HG02571 (cell line): ENCODE results near the gene BCKDHA.
"Not testable (repeated sequence)": the region's sequence is repeated elsewhere in the genome, so short reads cannot be mapped to it uniquely, and the experiment has no call there.

ENCODE experiments used
- ATAC-seq: cut with Tn5 transposase; IDR thresholded peaks from one replicate; pipeline ENCODE4 v1.9.1; 2021; ENCODE audit warnings: mild to moderate bottlenecking, moderate library complexity; ENCODE audit not compliant: unreplicated experiment

The BCKDHA gene

GRCh38 chr19:41401483-41401882 lies 3.9 kb downstream of the BCKDHA start:
- ATAC-seq = no peak

- no peak for ATAC-seq
Observed at GRCh38 chr19:41402010-41402409, 4.4 kb downstream of the BCKDHA start.

- no peak for ATAC-seq
Observed at GRCh38 chr19:41403181-41403970, 5.8 kb downstream of the BCKDHA start.

GRCh38 chr19:41405776-41406175 lies 8.2 kb downstream of the BCKDHA start:
- ATAC-seq = no peak

GRCh38 chr19:41407271-41407670 lies 9.7 kb downstream of the BCKDHA start:
- no peak for ATAC-seq

GRCh38 chr19:41408256-41408655 lies 10.6 kb downstream of the BCKDHA start:
- no peak for ATAC-seq

- ATAC-seq = not testable (repeated sequence)
Observed at GRCh38 chr19:41408846-41409245, 11.2 kb downstream of the BCKDHA start.

- ATAC-seq = no peak
Observed at GRCh38 chr19:41409288-41409687, 11.7 kb downstream of the BCKDHA start.

- no peak for ATAC-seq
Observed at GRCh38 chr19:41410336-41411054, 12.9 kb downstream of the BCKDHA start.

- ATAC-seq = no peak
Observed at GRCh38 chr19:41411100-41411967, 13.7 kb downstream of the BCKDHA start.

GRCh38 chr19:41411968-41412265 lies 14.3 kb downstream of the BCKDHA start:
- no peak for ATAC-seq

GRCh38 chr19:41412953-41413352 lies 15.3 kb downstream of the BCKDHA start:
- ATAC-seq = no peak

- ATAC-seq = no peak
Observed at GRCh38 chr19:41413947-41414346, 16.3 kb downstream of the BCKDHA start.

- ATAC-seq = no peak
Observed at GRCh38 chr19:41414461-41414860, 16.8 kb downstream of the BCKDHA start.

- no peak for ATAC-seq
Observed at GRCh38 chr19:41415154-41415571, 17.5 kb downstream of the BCKDHA start.

GRCh38 chr19:41416194-41416674 lies 18.6 kb downstream of the BCKDHA start:
- no peak for ATAC-seq

GRCh38 chr19:41420101-41420880 lies 22.7 kb downstream of the BCKDHA start:
- no peak for ATAC-seq

- ATAC-seq = no peak
Observed at GRCh38 chr19:41421314-41421713, 23.7 kb downstream of the BCKDHA start.

GRCh38 chr19:41421973-41422372 lies 24.4 kb downstream of the BCKDHA start:
- ATAC-seq = no peak

- no peak for ATAC-seq
Observed at GRCh38 chr19:41422456-41422855, 24.8 kb downstream of the BCKDHA start.

GRCh38 chr19:41422955-41423354 lies 25.3 kb downstream of the BCKDHA start:
- no peak for ATAC-seq
